GM12864 (cell line): Measurements from ENCODE around the gene DAPK1.

Source experiments
- DNase-seq: peaks from one replicate; pipeline ENCODE4 v3.0.0-alpha.2; 2011; ENCODE audit warnings: low read depth
- H3K4me3 ChIP-seq: 2 replicates; pipeline ENCODE4 v1.5.1; 2011; ENCODE audit warnings: mild to moderate bottlenecking, low read depth, low read length, control low read depth
- CTCF ChIP-seq: IDR thresholded peaks from 2 replicates; pipeline ENCODE4 v1.5.1; 2011; ENCODE audit warnings: low read depth, mild to moderate bottlenecking, moderate library complexity, low read length, control low read depth, inconsistent platforms; ENCODE audit errors: missing control alignments

The DAPK1 gene

GRCh38 chr9:87606841-87607521 is 109.3 kb downstream of the DAPK1 start:
- DNase-seq = no peak
- TF ChIP-seq CTCF = no peak
- H3K4me3 ChIP-seq = no peak overlapping the region

GRCh38 chr9:87607859-87608258 is 110.2 kb downstream of the DAPK1 start:
- no peak for DNase-seq
- no peak for TF ChIP-seq CTCF
- no peak overlapping the region for H3K4me3 ChIP-seq

- TF ChIP-seq CTCF = no peak
- DNase-seq = no peak
- no peak overlapping the region for H3K4me3 ChIP-seq
These were observed 111.3 kb downstream of the DAPK1 start for GRCh38 chr9:87609002-87609401.

- no peak overlapping the region for H3K4me3 ChIP-seq
- DNase-seq = no peak
- TF ChIP-seq CTCF = no peak
These were observed 111.8 kb downstream of the DAPK1 start for GRCh38 chr9:87609486-87609885.

- TF ChIP-seq CTCF = no peak
- DNase-seq = no peak
- no peak overlapping the region for H3K4me3 ChIP-seq
These were observed 112.8 kb downstream of the DAPK1 start for GRCh38 chr9:87610200-87611155.

GRCh38 chr9:87611776-87612175 is 114.1 kb downstream of the DAPK1 start:
- TF ChIP-seq CTCF = no peak
- DNase-seq = no peak
- no peak overlapping the region for H3K4me3 ChIP-seq
